Measurements from ENCODE around the gene ERG. TPM values are rescaled to one million over a fixed set of nuclear protein-coding genes. Genes with fewer than 3 reads are reported as not detected.

The ERG gene
- total RNA-seq, 3 donors from 2014 or later, result 4.0 to 8.4 (median 4.3) TPM

GRCh38 chr21:38379147-38379546, 119.1 kb downstream of the ERG start:
- TF ChIP-seq CTCF (IDR thresholded peaks at IDR 0.05), result no peak
- Histone ChIP-seq H3K4me1 (ENCODE audit: low read depth) (no peaks in the 10 kb centered on the region), H3K4me3 (no peak overlapping the region), H3K36me3 (ENCODE audit: low read depth) (no peaks in the 10 kb centered on the region), H3K9me3 (peaks cover 2% of the 10 kb centered on the region)
- intact Hi-C loops (cut with DNase I, micrococcal nuclease), result no loop called here
- ATAC-seq, result no peak
- DNase-seq, result no peak

- intact Hi-C loops (cut with DNase I, micrococcal nuclease), result no loop called here
- no peak for TF ChIP-seq CTCF (IDR thresholded peaks at IDR 0.05)
- DNase-seq, result no peak
- H3K4me1 ChIP-seq (ENCODE audit: low read depth), result no peaks in the 10 kb centered on the region
- H3K4me3 ChIP-seq, result no peak overlapping the region
- H3K36me3 ChIP-seq (ENCODE audit: low read depth), result no peaks in the 10 kb centered on the region
- peaks cover 2% of the 10 kb centered on the region for H3K9me3 ChIP-seq
- no peak for ATAC-seq
Measured at GRCh38 chr21:38377165-38378088, 120.8 kb downstream of the ERG start.

DNA sequence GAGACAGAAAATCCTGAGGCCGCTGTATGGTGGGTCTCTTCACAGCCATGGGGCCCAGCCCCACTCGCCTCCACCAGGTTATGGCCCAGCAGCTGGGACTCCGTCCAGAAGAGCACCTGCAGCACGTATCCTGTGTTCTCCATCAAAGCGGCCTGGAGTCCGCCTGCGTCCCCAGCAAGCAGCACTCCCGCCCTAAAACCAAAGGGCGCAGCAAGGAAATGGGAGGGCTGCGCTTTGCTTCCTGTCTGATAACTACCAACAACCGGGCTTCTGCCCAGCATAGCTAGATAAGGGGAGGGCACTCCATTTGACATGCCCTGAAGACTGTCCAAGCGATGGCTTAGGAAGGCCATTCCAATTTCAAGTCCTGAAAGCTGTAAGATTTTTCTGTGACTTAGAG, 121.6 kb downstream of the ERG start:
- H3K36me3 ChIP-seq (ENCODE audit: low read depth), result no peaks in the 10 kb centered on the region
- no peak overlapping the region for H3K4me3 ChIP-seq
- peaks cover 2% of the 10 kb centered on the region for H3K9me3 ChIP-seq
- intact Hi-C loops (cut with DNase I, micrococcal nuclease), result no loop called here
- ATAC-seq (no peak), DNase-seq (no peak)
- TF ChIP-seq CTCF (IDR thresholded peaks at IDR 0.05), result no peak
- H3K4me1 ChIP-seq (ENCODE audit: low read depth), result no peaks in the 10 kb centered on the region

DNA sequence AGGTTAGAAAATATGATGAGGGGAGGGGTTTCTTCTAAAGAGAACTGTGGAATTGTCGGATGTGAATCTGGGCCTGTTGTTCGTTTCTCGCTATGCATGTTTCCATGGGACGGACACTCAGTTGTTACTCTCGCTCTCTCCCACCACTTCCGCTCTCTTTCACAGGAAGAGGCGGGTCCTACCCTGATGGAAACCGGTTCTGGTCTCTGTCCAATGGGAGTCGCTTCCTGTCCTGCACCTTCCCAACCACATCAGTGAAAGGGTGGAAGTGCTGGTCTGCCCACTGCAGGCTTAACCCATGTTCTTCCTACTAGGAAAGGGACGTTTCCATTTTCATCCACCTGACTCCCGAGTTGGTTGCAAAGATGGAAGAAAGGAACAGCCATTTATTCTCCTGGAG, 122.0 kb downstream of the ERG start:
- no peak for TF ChIP-seq CTCF (IDR thresholded peaks at IDR 0.05)
- intact Hi-C loops (cut with DNase I, micrococcal nuclease), result no loop called here
- no peak overlapping the region for H3K4me3 ChIP-seq

GRCh38 chr21:38367646-38368045, 130.6 kb downstream of the ERG start:
- DNase-seq (no peak), ATAC-seq (no peak)
- TF ChIP-seq CTCF (IDR thresholded peaks at IDR 0.05), result no peak
- intact Hi-C loops (cut with DNase I, micrococcal nuclease), result no loop called here
- no peak overlapping the region for H3K4me3 ChIP-seq
- no peaks in the 10 kb centered on the region for H3K9me3 ChIP-seq
- no peaks in the 10 kb centered on the region for H3K36me3 ChIP-seq (ENCODE audit: low read depth)
- H3K4me1 ChIP-seq (ENCODE audit: low read depth), result no peaks in the 10 kb centered on the region

More for the DNA sequence above, 122.0 kb downstream of the ERG start:
- peaks cover 2% of the 10 kb centered on the region for H3K9me3 ChIP-seq
- DNase-seq (no peak), ATAC-seq (peak; percentile 21)
- no peaks in the 10 kb centered on the region for H3K36me3 ChIP-seq (ENCODE audit: low read depth)
- H3K4me1 ChIP-seq (ENCODE audit: low read depth), result no peaks in the 10 kb centered on the region

Data from mucosa of descending colon (tissue), 3 donors.